ENCODE results near the gene BCL6.

GRCh38 chr3:187684880-187685279, 60.4 kb downstream of the BCL6 start:
- TF ChIP-seq FOXM1 (IDR thresholded peaks at IDR 0.05; ENCODE audit: borderline replicate concordance) (no peak), ELF4 (IDR thresholded peaks at IDR 0.05) (no peak), CTBP1 (IDR thresholded peaks at IDR 0.05; ENCODE audit: borderline replicate concordance) (no peak), FOXK2 (IDR thresholded peaks at IDR 0.05) (no peak), TARDBP (IDR thresholded peaks at IDR 0.05) (no peak), SP1 (IDR thresholded peaks at IDR 0.05) (no peak), FOXA1 (IDR thresholded peaks at IDR 0.05) (no peak), NFRKB (IDR thresholded peaks at IDR 0.05) (no peak), PKNOX1 (IDR thresholded peaks at IDR 0.05) (no peak), ZNF384 (IDR thresholded peaks at IDR 0.05) (no peak), BHLHE40 (IDR thresholded peaks at IDR 0.05; ENCODE audit: borderline replicate concordance) (no peak), HDGF (IDR thresholded peaks at IDR 0.05; ENCODE audit: borderline replicate concordance) (no peak), SUZ12 (IDR thresholded peaks at IDR 0.05) (no peak)
